Activated CD4-positive, alpha-beta T cell treated with anti-CD3 and anti-CD28 coated beads, Interleukin-2, amount 10 ng/mL, durations not matched to agents 7 days and 5 days (primary cell): Measurements from ENCODE around the gene MTX1. TPM values are rescaled to one million over a fixed set of nuclear protein-coding genes. Genes with fewer than 3 reads are reported as not detected.
"Not testable (repeated sequence)": the region's sequence is repeated elsewhere in the genome, so short reads cannot be mapped to it uniquely, and the experiment has no call there.

Source experiments
- CTCF ChIA-PET: fragments of 350-600 bp; sonication (Branson Sonifier 250); formaldehyde crosslinking; loops from one replicate; lab custom pipeline; 2021; ENCODE audit warnings: antibody characterized with exemption; lab: Charles Lee
- POLR2A ChIA-PET: fragments of 350-600 bp; sonication (Branson Sonifier 250); formaldehyde crosslinking; loops from one replicate; lab custom pipeline; 2021; ENCODE audit warnings: antibody characterized with exemption; lab: Charles Lee
- DNase-seq: peaks from one replicate; pipeline ENCODE4 v3.0.0-alpha.2; 2020
- H3K27ac Mint-ChIP-seq: one replicate; pipeline ENCODE4 v1.8.0; 2021; ENCODE audit warnings: mild to moderate bottlenecking, moderate library complexity, mixed read lengths
- H3K27me3 Mint-ChIP-seq: one replicate; pipeline ENCODE4 v1.8.0; 2021; ENCODE audit warnings: mixed read lengths
- H3K36me3 Mint-ChIP-seq: one replicate; pipeline ENCODE4 v1.8.0; 2021; ENCODE audit warnings: low read depth, mixed read lengths
- H3K4me1 Mint-ChIP-seq: one replicate; pipeline ENCODE4 v1.8.0; 2021; ENCODE audit warnings: mixed read lengths
- H3K4me3 Mint-ChIP-seq: one replicate; pipeline ENCODE4 v1.8.0; 2021; ENCODE audit warnings: mild to moderate bottlenecking, moderate library complexity, mixed read lengths
- H3K9me3 Mint-ChIP-seq: one replicate; pipeline ENCODE4 v1.8.0; 2021; ENCODE audit warnings: mixed read lengths
- total RNA-seq, 2 experiments: library from RNA; stranded (reverse); gene quantifications; one replicate each; pipeline ENCODE4 v1.2.3, GENCODE V29; 2021

Gene MTX1
- total RNA-seq, 2 experiments from 2014 or later: 32.8 to 37.3 TPM

- H3K4me1 Mint-ChIP-seq: peaks cover 36% of the 10 kb centered on the region
- H3K27me3 Mint-ChIP-seq, H3K9me3 Mint-ChIP-seq, H3K4me3 Mint-ChIP-seq, DNase-seq, POLR2A ChIA-PET: not testable (repeated sequence)
- peak overlapping the region; percentile 75 for H3K27ac Mint-ChIP-seq
- peaks cover 11% of the 10 kb centered on the region for H3K36me3 Mint-ChIP-seq
- CTCF ChIA-PET: interaction anchor here (0.6 to 1.3 kb wide), 3 partner anchors 11 to 117 kb away, joined by 3 to 4 read pairs (median 3); no protein-coding TSS in a partner anchor
These were observed 11.9 kb downstream of the MTX1 start for GRCh38 chr1:155220211-155220965.

GRCh38 chr1:155223047-155223446 is 14.6 kb downstream of the MTX1 start:
- peaks cover 55% of the 10 kb centered on the region for H3K4me1 Mint-ChIP-seq
- peaks cover 11% of the 10 kb centered on the region for H3K36me3 Mint-ChIP-seq
- no peak overlapping the region for H3K4me3 Mint-ChIP-seq
- POLR2A ChIA-PET: no interaction called here
- peaks cover 2% of the 10 kb centered on the region for H3K9me3 Mint-ChIP-seq
- H3K27ac Mint-ChIP-seq: no peak overlapping the region
- DNase-seq: no peak
- CTCF ChIA-PET: interaction anchor here (1.7 kb wide), 1 partner anchor 16 kb away, joined by 5 read pairs; the partner anchor contains the start of gene THBS3
- H3K27me3 Mint-ChIP-seq: no peaks in the 10 kb centered on the region

GRCh38 chr1:155225404-155225759 is 16.9 kb downstream of the MTX1 start:
- Mint-ChIP-seq H3K4me3 (peak overlapping the region; percentile 84), H3K4me1 (peaks cover 43% of the 10 kb centered on the region), H3K27ac (peak overlapping the region; percentile 92)
- H3K36me3 Mint-ChIP-seq, H3K27me3 Mint-ChIP-seq, H3K9me3 Mint-ChIP-seq, POLR2A ChIA-PET, DNase-seq: not testable (repeated sequence)
- CTCF ChIA-PET: interaction anchor here (0.9 kb wide), 1 partner anchor 52 kb away, joined by 3 read pairs; the partner anchor contains the start of gene KRTCAP2

- peak; percentile 87 for DNase-seq
- H3K27ac Mint-ChIP-seq: peak overlapping the region; percentile 92
- no peaks in the 10 kb centered on the region for H3K27me3 Mint-ChIP-seq
- ChIA-PET CTCF (interaction anchor here (0.6 to 2.5 kb wide), 9 partner anchors 19 to 358 kb away, joined by 3 to 12 read pairs (median 5); partner anchors contain the start of genes SCAMP3 and THBS3), POLR2A (interaction anchor here (0.6 kb wide), 2 partner anchors 17 to 32 kb away, joined by 3 read pairs; no protein-coding TSS in a partner anchor)
- H3K4me1 Mint-ChIP-seq: peaks cover 36% of the 10 kb centered on the region
- peaks cover 8% of the 10 kb centered on the region for H3K36me3 Mint-ChIP-seq
- H3K9me3 Mint-ChIP-seq: no peaks in the 10 kb centered on the region
- H3K4me3 Mint-ChIP-seq: peak overlapping the region; percentile 84
These were observed 17.9 kb downstream of the MTX1 start for GRCh38 chr1:155226188-155226909.

- DNase-seq: peak; percentile 51
- CTCF ChIA-PET: interaction anchor here (0.6 to 2.5 kb wide), 10 partner anchors 20 to 358 kb away, joined by 3 to 12 read pairs (median 4); partner anchors contain the start of genes SCAMP3 and THBS3
- Mint-ChIP-seq H3K27me3 (no peaks in the 10 kb centered on the region), H3K4me1 (peaks cover 36% of the 10 kb centered on the region), H3K27ac (peak overlapping the region; percentile 92), H3K9me3 (no peaks in the 10 kb centered on the region), H3K4me3 (peak overlapping the region; percentile 84), H3K36me3 (peaks cover 8% of the 10 kb centered on the region)
- POLR2A ChIA-PET: interaction anchor here (0.6 kb wide), 2 partner anchors 18 to 32 kb away, joined by 3 read pairs; no protein-coding TSS in a partner anchor
These were observed 18.4 kb downstream of the MTX1 start for GRCh38 chr1:155226910-155227260.

GRCh38 chr1:155227261-155228095 is 19.0 kb downstream of the MTX1 start:
- CTCF ChIA-PET: interaction anchor here (0.9 to 2.5 kb wide), 11 partner anchors 15 to 357 kb away, joined by 3 to 12 read pairs (median 5); partner anchors contain the start of genes KRTCAP2, SCAMP3 and THBS3

GRCh38 chr1:155228096-155228427 is 19.6 kb downstream of the MTX1 start:
- Mint-ChIP-seq H3K27ac (peak overlapping the region; percentile 92), H3K27me3 (no peaks in the 10 kb centered on the region), H3K4me3 (peak overlapping the region; percentile 84), H3K4me1 (peaks cover 36% of the 10 kb centered on the region), H3K9me3 (no peaks in the 10 kb centered on the region), H3K36me3 (peaks cover 8% of the 10 kb centered on the region)
- DNase-seq: no peak
- ChIA-PET CTCF (interaction anchor here (0.9 to 2.5 kb wide), 5 partner anchors 15 to 55 kb away, joined by 3 to 11 read pairs (median 5); partner anchors contain the start of gene KRTCAP2), POLR2A (no interaction called here)

More at GRCh38 chr1:155227261-155228095, 19.0 kb downstream of the MTX1 start:
- no peaks in the 10 kb centered on the region for H3K9me3 Mint-ChIP-seq
- peak; percentile 99 for DNase-seq
- H3K4me3 Mint-ChIP-seq: peak overlapping the region; percentile 84
- H3K27ac Mint-ChIP-seq: peak overlapping the region; percentile 92
- peaks cover 36% of the 10 kb centered on the region for H3K4me1 Mint-ChIP-seq
- peaks cover 8% of the 10 kb centered on the region for H3K36me3 Mint-ChIP-seq
- POLR2A ChIA-PET: interaction anchor here (0.6 kb wide), 1 partner anchor 18 kb away, joined by 3 read pairs; no protein-coding TSS in a partner anchor
- no peaks in the 10 kb centered on the region for H3K27me3 Mint-ChIP-seq

GRCh38 chr1:155231302-155231701 is 22.8 kb downstream of the MTX1 start:
- H3K27me3 Mint-ChIP-seq, H3K27ac Mint-ChIP-seq, H3K36me3 Mint-ChIP-seq, H3K4me3 Mint-ChIP-seq, DNase-seq, POLR2A ChIA-PET, H3K9me3 Mint-ChIP-seq: not testable (repeated sequence)
- CTCF ChIA-PET: interaction anchor here (1.0 to 1.8 kb wide), 2 partner anchors 13 to 19 kb away, joined by 3 to 5 read pairs; no protein-coding TSS in a partner anchor
- H3K4me1 Mint-ChIP-seq: peaks cover 26% of the 10 kb centered on the region

- DNase-seq, H3K27me3 Mint-ChIP-seq, H3K27ac Mint-ChIP-seq, H3K9me3 Mint-ChIP-seq, H3K4me3 Mint-ChIP-seq, POLR2A ChIA-PET: not testable (repeated sequence)
- CTCF ChIA-PET: interaction anchor here (1.0 to 1.8 kb wide), 3 partner anchors 12 to 59 kb away, joined by 3 to 5 read pairs (median 4); partner anchors contain the start of gene KRTCAP2
- Mint-ChIP-seq H3K36me3 (peaks cover 17% of the 10 kb centered on the region), H3K4me1 (peaks cover 25% of the 10 kb centered on the region)
These were observed 23.8 kb downstream of the MTX1 start for GRCh38 chr1:155232001-155232978.

GRCh38 chr1:155233502-155233901 is 25.0 kb downstream of the MTX1 start:
- H3K9me3 Mint-ChIP-seq, H3K4me3 Mint-ChIP-seq, H3K27ac Mint-ChIP-seq, POLR2A ChIA-PET, CTCF ChIA-PET, DNase-seq, H3K27me3 Mint-ChIP-seq: not testable (repeated sequence)
- peaks cover 21% of the 10 kb centered on the region for H3K36me3 Mint-ChIP-seq
- H3K4me1 Mint-ChIP-seq: peaks cover 15% of the 10 kb centered on the region

- H3K27ac Mint-ChIP-seq: peak overlapping the region; percentile 85
- peaks cover 27% of the 10 kb centered on the region for H3K36me3 Mint-ChIP-seq
- POLR2A ChIA-PET, H3K9me3 Mint-ChIP-seq, H3K27me3 Mint-ChIP-seq, DNase-seq, H3K4me3 Mint-ChIP-seq: not testable (repeated sequence)
- CTCF ChIA-PET: interaction anchor here (1.1 kb wide), 1 partner anchor 16 kb away, joined by 4 read pairs; no protein-coding TSS in a partner anchor
- H3K4me1 Mint-ChIP-seq: peaks cover 20% of the 10 kb centered on the region
These were observed 26.9 kb downstream of the MTX1 start for GRCh38 chr1:155235375-155235774.
